Right cardiac atrium (tissue), 5 donors: ENCODE results near the gene EYS. TPM values are rescaled to one million over a fixed set of nuclear protein-coding genes. Genes with fewer than 3 reads are reported as not detected.
A peak's percentile ranks its signal among the peaks of the same experiment; 100 is the strongest.
"Not testable (repeated sequence)": the region's sequence is repeated elsewhere in the genome, so short reads cannot be mapped to it uniquely, and the experiment has no call there.

Experiments
- ATAC-seq, 2 donors: fragments of 200-7000 bp; cut with Tn5 transposase; one replicate each; pipeline versions ENCODE4 v1.8.0 to v1.9.1; 2020; ENCODE audit warnings: moderate library complexity in 2 of 2, mild to moderate bottlenecking in 1 of 2
- DNase-seq, 3 donors: peaks; one replicate each; pipeline ENCODE4 v3.0.0-alpha.2; 2020
- H3K27ac ChIP-seq: one replicate; pipeline ENCODE4 v1.5.1; 2013; ENCODE audit warnings: mild to moderate bottlenecking, low read length, control low read depth, moderate library complexity
- H3K27me3 ChIP-seq: one replicate; pipeline ENCODE4 v1.6.1; 2013; ENCODE audit not compliant: control insufficient read depth, insufficient read depth
- H3K4me1 ChIP-seq: one replicate; pipeline ENCODE4 v1.6.1; 2013; ENCODE audit warnings: low read length; ENCODE audit not compliant: control insufficient read depth, insufficient read depth
- H3K4me3 ChIP-seq: one replicate; pipeline ENCODE4 v1.5.1; 2013; ENCODE audit warnings: low read length, control low read depth
- H3K9me3 ChIP-seq: one replicate; pipeline ENCODE4 v1.6.1; 2013; ENCODE audit warnings: low read length; ENCODE audit not compliant: control insufficient read depth
- WGBS: extraction: QIAGEN DNeasy Blood & Tissue Kit; methylation state at CpG from one replicate; pipeline ENCODE4 v1.1.7; 2013; 5-methylcytosine and 5-hydroxymethylcytosine counted together
- intact Hi-C, 4 donors: fragments of 100-400 bp; cut with DNase I; formaldehyde crosslinking; loops; one replicate each; pipeline versions ENCODE4 v1.11.0 to v1.14.0; 2022 to 2023
- polyA plus RNA-seq: library from polyadenylated mRNA; stranded (reverse); fragments of 200-250 nt; gene quantifications from one replicate; pipeline ENCODE4 v1.2.3, GENCODE V29; 2013
- total RNA-seq, 4 donors: library from RNA; stranded (reverse); fragmentation: NEBNext Ultra II Directional; extraction: Animal tissue kit (Norgen Biotek cat#: 25700); gene quantifications; one replicate each; pipeline ENCODE4 v1.2.1, GENCODE V29; 2021
- donor health status: healthy with polysubstance abuse.
- donor health status: DM: no; HTN: yes; CAD: no.
- donor health status: DM: no; HTN: no; CAD: no.
- donor health status: DM: no; HTN: yes; CAD: no; lungs with severe emphysema.
- donor health status: DM: yes; HTN: yes; CAD: no.

The EYS gene
- total and polyA plus RNA-seq, 5 donors = 0.02 to 0.24 (median 0.06) TPM; not detected in 2

- Histone ChIP-seq H3K4me3 (no peak overlapping the region), H3K27me3 (no peaks in the 10 kb centered on the region), H3K4me1 (no peaks in the 10 kb centered on the region), H3K9me3 (no peaks in the 10 kb centered on the region), H3K27ac (no peak overlapping the region)
- ATAC-seq = peak in 1 of 2 donors; percentile 75
- DNase-seq = no peak
- WGBS = 33% methylated on average over 2 of the region's 2 CpGs
- intact Hi-C loops = no loop called here
Measured at GRCh38 chr6:63910863-63911551, 1796.0 kb downstream of the EYS start.

GRCh38 chr6:63904650-63905248 lies 1802.3 kb downstream of the EYS start:
- intact Hi-C loops = no loop called here
- Histone ChIP-seq H3K4me3 (no peak overlapping the region), H3K27ac (no peak overlapping the region), H3K9me3 (no peaks in the 10 kb centered on the region), H3K27me3 (no peaks in the 10 kb centered on the region), H3K4me1 (no peaks in the 10 kb centered on the region)
- DNase-seq (no peak), ATAC-seq (peak; percentile 50 to 78)
- 42% methylated on average over 4 of the region's 4 CpGs for WGBS

DNA sequence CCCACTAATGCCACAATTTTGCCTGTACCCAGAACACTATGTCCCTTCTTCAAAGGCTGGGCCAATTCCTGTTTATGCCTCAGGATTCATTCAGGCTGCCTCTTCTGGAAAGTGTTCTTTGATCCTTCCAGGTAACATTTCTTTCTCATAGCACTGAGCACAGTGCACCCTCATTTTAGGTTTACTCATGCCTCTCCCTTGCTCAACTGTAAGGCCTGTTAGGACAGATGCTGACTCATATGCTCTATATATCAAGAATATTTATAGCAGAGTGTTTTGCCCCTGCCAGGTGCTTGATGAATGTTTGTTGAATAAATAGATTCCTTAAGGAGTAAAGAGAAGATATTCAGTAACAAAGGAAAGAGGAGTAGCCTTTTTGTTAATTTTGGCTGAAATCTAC lies 1807.5 kb downstream of the EYS start:
- Histone ChIP-seq H3K27me3 (no peaks in the 10 kb centered on the region), H3K4me1 (no peaks in the 10 kb centered on the region), H3K9me3 (no peaks in the 10 kb centered on the region), H3K4me3 (no peak overlapping the region), H3K27ac (no peak overlapping the region)
- ATAC-seq = no peak
- DNase-seq = no peak
- intact Hi-C loops = no loop called here

GRCh38 chr6:63897952-63898351 lies 1809.1 kb downstream of the EYS start:
- Histone ChIP-seq H3K27ac (no peak overlapping the region), H3K4me3 (no peak overlapping the region), H3K4me1 (no peaks in the 10 kb centered on the region), H3K27me3 (no peaks in the 10 kb centered on the region), H3K9me3 (no peaks in the 10 kb centered on the region)
- ATAC-seq = no peak
- intact Hi-C loops = no loop called here
- DNase-seq = peak in 1 of 3 donors; percentile 66
- 53% methylated on average over 10 of the region's 10 CpGs for WGBS

- no peak overlapping the region for H3K27ac ChIP-seq
- ATAC-seq = no peak
- WGBS = 63% methylated on average over 3 of the region's 3 CpGs
Measured at GRCh38 chr6:63897459-63897858, 1809.6 kb downstream of the EYS start.

GRCh38 chr6:63888416-63888815 lies 1818.6 kb downstream of the EYS start:
- H3K4me1 ChIP-seq = no peaks in the 10 kb centered on the region
- ATAC-seq (no peak), DNase-seq (no peak)
- no peak overlapping the region for H3K27ac ChIP-seq
- H3K9me3 ChIP-seq = no peaks in the 10 kb centered on the region
- 87% methylated on average over 5 of the region's 5 CpGs for WGBS
- intact Hi-C loops = no loop called here
- H3K4me3 ChIP-seq = no peak overlapping the region
- no peaks in the 10 kb centered on the region for H3K27me3 ChIP-seq

More at GRCh38 chr6:63897459-63897858, 1809.6 kb downstream of the EYS start:
- Histone ChIP-seq H3K4me3 (no peak overlapping the region), H3K27me3 (no peaks in the 10 kb centered on the region), H3K9me3 (no peaks in the 10 kb centered on the region), H3K4me1 (no peaks in the 10 kb centered on the region)
- intact Hi-C loops = no loop called here
- no peak for DNase-seq

DNA sequence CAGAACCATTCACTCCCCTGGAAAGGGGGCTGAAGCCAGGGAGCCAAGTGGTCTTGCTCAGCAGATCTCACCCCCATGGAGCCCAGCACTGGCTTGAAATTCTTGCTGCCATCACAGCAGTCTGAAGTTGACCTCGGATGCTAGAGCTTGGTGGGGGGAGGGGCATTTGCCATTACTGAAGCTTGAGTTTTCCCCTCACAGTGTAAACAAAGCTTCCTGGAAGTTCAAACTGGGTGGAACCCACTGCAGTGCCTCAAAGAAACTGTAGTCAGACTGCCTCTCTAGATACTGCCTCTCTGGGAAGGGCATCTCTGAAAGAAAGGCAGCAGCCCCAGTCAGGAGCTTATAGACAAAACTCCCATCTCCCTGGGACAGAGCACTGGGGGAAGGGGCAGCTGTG lies 1819.2 kb downstream of the EYS start:
- intact Hi-C loops = not testable (repeated sequence)

DNA sequence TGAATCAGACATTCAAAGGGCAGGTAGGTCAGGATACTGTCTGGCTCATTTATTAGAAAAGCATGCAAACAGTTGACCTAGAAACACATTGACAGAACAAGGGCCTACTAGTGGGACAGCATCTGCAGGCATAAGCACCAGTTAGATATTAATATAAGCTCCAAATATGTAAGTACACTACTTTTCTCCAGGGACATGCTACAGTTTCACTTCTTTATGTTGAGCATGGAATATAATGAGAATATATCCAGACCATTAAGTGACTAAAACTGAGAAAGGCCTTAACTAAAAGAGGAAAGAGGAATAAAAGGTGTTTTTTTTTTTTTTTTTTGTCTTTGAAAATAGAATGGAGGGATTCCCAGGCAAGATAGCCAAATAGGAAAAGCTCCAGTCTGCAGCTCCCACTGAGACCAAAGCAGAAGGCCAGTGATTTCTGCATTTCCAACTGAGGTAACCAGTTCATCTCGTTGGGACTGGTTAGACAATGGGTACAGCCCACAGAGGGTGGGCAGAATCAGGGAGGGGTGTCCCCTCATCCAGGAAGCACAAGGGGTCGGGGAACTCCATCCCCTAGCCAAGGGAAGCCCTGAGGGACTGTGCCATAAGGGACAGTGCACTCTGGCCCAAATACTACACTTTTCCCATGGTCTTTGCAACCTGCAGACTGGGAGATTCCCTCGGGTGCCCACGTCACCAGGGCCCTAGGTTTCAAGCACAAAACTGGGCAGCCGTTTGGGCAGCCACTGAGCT lies 1819.8 kb downstream of the EYS start:
- DNase-seq = no peak
- Histone ChIP-seq H3K4me3 (no peak overlapping the region), H3K9me3 (no peaks in the 10 kb centered on the region), H3K27me3 (no peaks in the 10 kb centered on the region), H3K27ac (no peak overlapping the region), H3K4me1 (no peaks in the 10 kb centered on the region)
- 63% methylated on average over 5 of the region's 5 CpGs for WGBS
- intact Hi-C loops = no loop called here
- no peak for ATAC-seq

More for the DNA sequence above, 1819.2 kb downstream of the EYS start:
- ATAC-seq, H3K27ac ChIP-seq, DNase-seq, H3K27me3 ChIP-seq, H3K4me1 ChIP-seq, H3K9me3 ChIP-seq, H3K4me3 ChIP-seq: not testable (repeated sequence)
- WGBS = 53% methylated on average over 1 of the region's 1 CpG

DNA sequence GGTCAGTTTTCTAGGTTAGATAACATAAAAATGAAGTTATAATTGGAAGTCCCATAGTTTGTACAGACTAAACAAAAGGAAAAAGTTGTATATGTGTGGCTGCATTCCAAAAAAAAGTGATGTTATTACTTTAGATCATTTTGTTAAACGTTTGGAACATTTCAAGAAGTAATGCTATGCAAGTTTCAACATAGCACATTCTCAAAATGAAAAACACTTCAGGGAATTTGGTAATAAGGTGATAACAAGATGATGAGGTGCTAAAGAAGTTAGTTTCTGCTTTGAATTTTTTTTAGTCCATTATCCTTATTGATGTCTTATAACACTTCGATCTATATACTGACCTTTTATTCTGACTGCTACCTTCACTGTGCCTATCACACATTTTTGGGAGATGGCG lies 1820.7 kb downstream of the EYS start:
- Histone ChIP-seq H3K27me3 (no peaks in the 10 kb centered on the region), H3K4me3 (no peak overlapping the region), H3K4me1 (no peaks in the 10 kb centered on the region), H3K27ac (no peak overlapping the region), H3K9me3 (no peaks in the 10 kb centered on the region)
- intact Hi-C loops = no loop called here
- ATAC-seq = no peak
- no peak for DNase-seq
- WGBS = 62% methylated on average over 3 of the region's 3 CpGs

DNA sequence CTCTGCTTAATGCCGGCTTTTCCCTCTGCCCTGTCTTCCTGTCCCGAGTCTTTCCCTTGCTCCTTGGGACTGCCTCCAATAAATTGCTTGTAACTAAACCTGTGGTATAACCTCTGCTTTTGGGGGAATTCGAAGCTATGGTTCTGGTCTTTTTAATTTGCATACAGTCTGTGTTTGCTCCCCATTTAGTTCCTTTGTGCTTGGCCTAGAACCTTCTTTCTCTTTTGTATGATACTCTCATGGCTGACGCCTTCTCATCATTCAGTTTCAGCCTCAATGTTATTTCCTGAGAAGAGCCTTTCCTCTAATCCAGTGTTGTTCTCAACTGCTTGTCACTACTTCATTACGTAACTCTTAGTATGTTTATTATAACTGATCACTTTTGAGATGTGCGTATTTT lies 1823.4 kb downstream of the EYS start:
- Histone ChIP-seq H3K27ac (no peak overlapping the region), H3K4me3 (no peak overlapping the region), H3K9me3 (no peaks in the 10 kb centered on the region), H3K4me1 (no peaks in the 10 kb centered on the region), H3K27me3 (no peaks in the 10 kb centered on the region)
- intact Hi-C loops = no loop called here
- DNase-seq (no peak), ATAC-seq (no peak)
- 87% methylated on average over 6 of the region's 6 CpGs for WGBS

GRCh38 chr6:63882208-63882607 lies 1824.8 kb downstream of the EYS start:
- Histone ChIP-seq H3K27me3 (no peaks in the 10 kb centered on the region), H3K27ac (no peak overlapping the region), H3K4me1 (no peaks in the 10 kb centered on the region), H3K9me3 (no peaks in the 10 kb centered on the region), H3K4me3 (no peak overlapping the region)
- intact Hi-C loops = no loop called here
- WGBS = 46% methylated on average over 4 of the region's 4 CpGs
- DNase-seq = no peak
- ATAC-seq = no peak
